Cardiac muscle cell (in vitro differentiated cells and primary cell): ENCODE data around the gene KREMEN1. TPM values are rescaled to one million over a fixed set of nuclear protein-coding genes. Genes with fewer than 3 reads are reported as not detected.

Experiments
- DNase-seq, 2 donors: peaks; one replicate each; pipeline versions ENCODE4 v3.0.0 to v3.0.0-alpha.2; 2010 to 2017; ENCODE audit warnings: low read depth in 1 of 2, low spot score in 1 of 2
- H3K27ac ChIP-seq: fragments of 200-600 bp; sonication (generic); 2 replicates; pipeline ENCODE4 v1.5.1; 2016
- H3K27me3 ChIP-seq: fragments of 200-600 bp; sonication (generic); 2 replicates; pipeline ENCODE4 v1.6.0; 2016; ENCODE audit warnings: control low read depth
- H3K36me3 ChIP-seq: fragments of 200-600 bp; sonication (generic); 2 replicates; pipeline ENCODE4 v1.5.1; 2016; ENCODE audit warnings: control low read depth
- H3K4me1 ChIP-seq: fragments of 200-600 bp; sonication (generic); 2 replicates; pipeline ENCODE4 v1.8.1; 2017; ENCODE audit warnings: low read depth, mild to moderate bottlenecking, mixed run types
- H3K4me3 ChIP-seq: fragments of 200-600 bp; sonication (generic); 2 replicates; pipeline ENCODE4 v1.5.1; 2016; ENCODE audit warnings: mild to moderate bottlenecking
- H3K9me3 ChIP-seq: fragments of 200-600 bp; sonication (generic); 2 replicates; pipeline ENCODE4 v1.5.1; 2017; ENCODE audit warnings: low read depth, mild to moderate bottlenecking, control low read depth
- polyA plus RNA-seq: library from polyadenylated mRNA; unstranded; fragments of >200 nt; fragmentation: Nextera tagmentation; extraction: Ambion mirVana; gene quantifications from 2 replicates; pipeline ENCODE4 v1.2.1, GENCODE V29; 2016
- total RNA-seq: library from RNA; depleted of rRNA; stranded (reverse); fragments of >200 nt; gene quantifications from 2 replicates; pipeline ENCODE4 v1.2.3, GENCODE V29; 2016
- TF ChIP-seq, protein P1 (sequence below): IDR thresholded peaks from 2 replicates; pipeline ENCODE4 v1.5.1; 2012; ENCODE audit warnings: low read depth, mild to moderate bottlenecking, low read length

Gene KREMEN1
- total and polyA plus RNA-seq, 2 experiments from 2014 or later: 18.0 to 20.3 TPM

DNA sequence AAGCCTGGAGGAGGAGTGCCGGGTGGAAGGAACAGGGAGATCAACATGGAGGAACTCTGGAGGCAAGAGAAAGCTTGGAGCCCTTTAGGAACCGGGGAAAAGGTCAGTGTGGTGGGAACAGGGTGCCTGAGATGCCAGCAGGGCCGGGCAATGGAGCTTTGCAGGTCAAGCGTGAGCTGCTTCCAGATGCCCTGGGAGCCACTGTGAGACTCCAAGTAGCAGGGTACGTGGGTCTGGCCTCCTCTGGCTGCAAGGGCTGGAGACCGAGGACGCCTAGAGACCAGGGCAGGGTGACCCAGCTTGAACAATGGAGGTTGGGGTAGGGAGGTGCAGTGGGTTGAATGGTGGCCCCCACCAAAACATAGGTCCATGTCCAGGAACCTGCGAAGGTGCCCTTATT is 117.2 kb downstream of the KREMEN1 start:
- H3K27me3 ChIP-seq: no peaks in the 10 kb centered on the region
- no peaks in the 10 kb centered on the region for H3K4me1 ChIP-seq
- no peak overlapping the region for H3K4me3 ChIP-seq
- H3K27ac ChIP-seq: no peak overlapping the region
- H3K9me3 ChIP-seq: no peaks in the 10 kb centered on the region
- no peaks in the 10 kb centered on the region for H3K36me3 ChIP-seq
- TF ChIP-seq, protein P1, sequence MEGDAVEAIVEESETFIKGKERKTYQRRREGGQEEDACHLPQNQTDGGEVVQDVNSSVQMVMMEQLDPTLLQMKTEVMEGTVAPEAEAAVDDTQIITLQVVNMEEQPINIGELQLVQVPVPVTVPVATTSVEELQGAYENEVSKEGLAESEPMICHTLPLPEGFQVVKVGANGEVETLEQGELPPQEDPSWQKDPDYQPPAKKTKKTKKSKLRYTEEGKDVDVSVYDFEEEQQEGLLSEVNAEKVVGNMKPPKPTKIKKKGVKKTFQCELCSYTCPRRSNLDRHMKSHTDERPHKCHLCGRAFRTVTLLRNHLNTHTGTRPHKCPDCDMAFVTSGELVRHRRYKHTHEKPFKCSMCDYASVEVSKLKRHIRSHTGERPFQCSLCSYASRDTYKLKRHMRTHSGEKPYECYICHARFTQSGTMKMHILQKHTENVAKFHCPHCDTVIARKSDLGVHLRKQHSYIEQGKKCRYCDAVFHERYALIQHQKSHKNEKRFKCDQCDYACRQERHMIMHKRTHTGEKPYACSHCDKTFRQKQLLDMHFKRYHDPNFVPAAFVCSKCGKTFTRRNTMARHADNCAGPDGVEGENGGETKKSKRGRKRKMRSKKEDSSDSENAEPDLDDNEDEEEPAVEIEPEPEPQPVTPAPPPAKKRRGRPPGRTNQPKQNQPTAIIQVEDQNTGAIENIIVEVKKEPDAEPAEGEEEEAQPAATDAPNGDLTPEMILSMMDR: no peak
- no peak for DNase-seq

DNA sequence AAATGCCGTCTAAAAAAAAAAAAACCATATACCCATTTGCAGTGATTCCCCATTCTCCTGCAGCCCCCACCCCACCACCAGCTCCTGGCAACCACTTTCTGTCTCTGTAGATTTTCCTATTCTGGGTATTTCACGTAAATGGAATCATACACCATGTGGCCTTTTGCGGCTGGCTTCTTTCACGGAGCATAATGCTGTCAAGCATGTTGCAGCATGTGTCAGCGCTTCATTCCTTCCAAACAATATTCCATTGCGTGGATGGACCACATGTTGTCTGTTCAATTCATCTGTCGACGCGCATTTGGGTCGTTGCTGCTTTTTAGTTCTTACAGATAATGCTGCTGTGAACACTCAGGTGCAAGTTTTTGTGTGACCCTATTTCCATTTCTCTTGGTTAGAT is 118.1 kb downstream of the KREMEN1 start:
- Histone ChIP-seq H3K4me3 (no peak overlapping the region), H3K27me3 (no peaks in the 10 kb centered on the region), H3K9me3 (no peaks in the 10 kb centered on the region), H3K36me3 (no peaks in the 10 kb centered on the region), H3K4me1 (peaks cover 8% of the 10 kb centered on the region), H3K27ac (no peak overlapping the region)
- peak in 1 of 2 donors; percentile 27 for DNase-seq
- TF ChIP-seq, protein P1: no peak

DNA sequence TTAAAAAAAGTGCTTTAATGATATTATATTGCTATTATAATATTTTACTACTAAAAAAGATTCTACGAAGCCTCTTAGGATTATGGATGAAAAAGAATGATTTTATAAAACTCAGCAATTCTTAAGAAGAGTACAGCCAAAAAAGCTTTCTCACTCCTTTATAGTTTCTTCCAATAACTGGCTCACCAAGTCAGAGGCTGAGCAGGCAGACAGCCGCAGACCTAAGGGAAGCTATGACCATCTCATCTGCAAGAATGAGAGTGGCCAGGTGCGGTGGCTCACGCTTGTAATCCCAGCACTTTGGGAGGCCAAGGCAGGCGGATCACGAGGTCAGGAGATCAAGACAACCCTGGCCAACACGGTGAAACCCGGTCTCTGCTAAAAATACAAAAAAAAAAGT is 120.2 kb downstream of the KREMEN1 start:
- H3K9me3 ChIP-seq: no peaks in the 10 kb centered on the region
- no peak overlapping the region for H3K27ac ChIP-seq
- H3K4me3 ChIP-seq: no peak overlapping the region
- H3K27me3 ChIP-seq: no peaks in the 10 kb centered on the region
- DNase-seq: no peak
- no peaks in the 10 kb centered on the region for H3K36me3 ChIP-seq
- TF ChIP-seq, protein P1: no peak
- peaks cover 17% of the 10 kb centered on the region for H3K4me1 ChIP-seq

DNA sequence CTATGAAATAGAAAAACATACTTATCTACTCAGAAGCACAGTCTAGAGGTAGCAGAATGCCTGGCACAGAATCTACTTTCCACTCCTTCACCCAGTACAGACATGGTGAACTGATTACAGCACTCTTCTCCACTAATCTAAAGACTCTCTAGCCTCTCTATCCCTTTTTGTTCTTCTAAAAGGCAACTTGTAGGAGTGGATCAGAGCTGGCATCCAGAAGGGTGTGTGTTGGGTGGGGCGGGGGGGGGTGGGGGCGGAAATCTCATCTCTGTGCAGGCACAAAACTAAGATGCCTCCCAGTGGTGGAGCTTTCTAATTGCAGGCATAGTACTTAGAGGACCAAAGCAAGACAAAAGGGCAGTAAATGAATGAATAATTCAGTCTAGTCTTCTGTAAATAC is 121.3 kb downstream of the KREMEN1 start:
- Histone ChIP-seq H3K27ac (no peak overlapping the region), H3K36me3 (no peaks in the 10 kb centered on the region), H3K4me1 (peaks cover 17% of the 10 kb centered on the region), H3K9me3 (no peaks in the 10 kb centered on the region), H3K4me3 (no peak overlapping the region), H3K27me3 (no peaks in the 10 kb centered on the region)
- DNase-seq: no peak
- TF ChIP-seq, protein P1: no peak

DNA sequence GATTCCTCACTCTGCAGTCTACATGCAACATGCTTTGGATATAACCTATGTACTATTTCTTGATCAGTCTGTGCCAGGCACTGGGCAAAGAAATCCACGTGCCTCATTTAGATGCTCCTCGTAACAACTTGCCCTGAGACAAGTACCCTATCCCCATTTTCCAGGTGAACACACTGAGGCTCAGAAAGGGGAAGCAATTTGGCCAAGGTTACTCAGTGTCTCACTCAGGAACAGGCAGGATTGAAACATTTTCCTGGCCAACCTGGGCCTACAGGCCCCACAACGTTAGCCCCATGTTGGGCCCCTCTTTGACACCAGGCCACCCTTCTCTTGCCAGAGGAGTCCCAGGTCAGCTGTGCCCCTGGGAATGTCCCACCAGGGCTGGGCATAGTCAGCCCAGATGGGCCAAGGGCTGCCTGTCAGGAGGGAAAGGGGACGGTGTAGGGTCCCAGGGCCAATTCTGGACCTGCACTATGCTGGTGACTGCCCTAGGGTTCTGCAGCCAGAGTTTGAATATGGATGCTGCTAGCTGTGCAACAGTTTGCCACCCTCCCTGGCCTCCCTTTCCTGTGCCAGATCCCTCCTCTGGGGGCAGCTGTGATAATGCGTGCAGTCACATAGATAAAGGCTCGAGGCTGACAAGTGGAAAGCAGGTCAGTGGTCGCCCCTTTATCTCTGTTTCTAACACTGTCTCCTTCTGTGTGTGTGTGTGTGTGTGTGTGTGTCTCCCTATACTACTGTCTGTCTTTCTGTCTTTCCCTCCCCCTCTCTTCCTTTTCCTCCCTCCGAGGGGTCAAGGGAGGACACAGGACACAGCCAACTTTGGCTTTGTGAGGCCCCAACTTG is 122.5 kb downstream of the KREMEN1 start:
- Histone ChIP-seq H3K9me3 (no peaks in the 10 kb centered on the region), H3K4me1 (peaks cover 17% of the 10 kb centered on the region), H3K27ac (peak overlapping the region; percentile 80), H3K36me3 (no peaks in the 10 kb centered on the region), H3K27me3 (no peaks in the 10 kb centered on the region), H3K4me3 (no peak overlapping the region)
- TF ChIP-seq, protein P1: no peak
- DNase-seq: peak; percentile 37 to 60
